Activated effector memory CD4-positive, alpha-beta T cell treated with Interleukin-2 at 50 U/mL for 16 hours (primary cell): ENCODE results near the gene SRSF3.
"Not testable (repeated sequence)": the region's sequence is repeated elsewhere in the genome, so short reads cannot be mapped to it uniquely, and the experiment has no call there.

Experiments used
- DNase-seq: peaks from one replicate; pipeline ENCODE4 v3.0.0-alpha.2; 2020

SRSF3 gene

DNA sequence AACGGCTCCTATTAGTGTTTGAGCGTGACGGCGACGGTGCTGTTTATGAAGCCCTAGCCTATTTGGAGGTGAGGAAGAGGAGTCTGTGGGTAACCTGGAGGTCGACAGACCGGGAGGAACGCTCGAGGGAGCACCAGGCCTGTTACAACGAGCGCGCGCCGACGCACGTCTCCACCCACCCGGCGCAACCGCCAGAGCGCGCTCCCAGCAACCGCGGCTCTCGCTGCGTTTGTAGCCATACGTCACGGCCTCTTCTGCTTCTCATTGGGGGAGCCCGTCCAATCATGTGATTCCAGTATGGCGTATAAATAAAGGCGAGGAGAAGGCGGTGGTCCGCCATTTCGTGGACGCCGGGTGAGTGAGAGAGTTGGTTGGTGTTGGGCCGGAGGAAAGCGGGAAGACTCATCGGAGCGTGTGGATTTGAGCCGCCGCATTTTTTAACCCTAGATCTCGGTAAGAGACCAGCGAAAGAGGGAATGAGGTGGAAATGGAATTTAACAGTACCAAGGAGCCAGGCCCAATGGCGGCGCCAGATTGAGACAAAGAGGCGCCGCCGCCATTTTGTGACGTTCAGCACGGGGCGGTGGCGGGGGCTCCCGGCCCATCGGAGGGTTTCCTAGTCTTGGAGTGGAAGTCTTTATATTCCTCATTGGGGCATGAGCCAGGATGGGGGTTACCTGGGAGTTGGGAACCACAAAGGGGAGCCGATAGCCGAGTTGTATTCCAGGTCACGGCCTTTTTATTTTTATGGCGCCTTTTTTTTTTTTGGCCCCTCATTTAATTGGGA, at the start of gene SRSF3:
Gene SRSF3 (plus strand): TSS at position 334 of the 787 bp plus-strand sequence. CDS start 2,401 bp downstream, outside the sequence.
- peak; percentile 92 for DNase-seq

DNA sequence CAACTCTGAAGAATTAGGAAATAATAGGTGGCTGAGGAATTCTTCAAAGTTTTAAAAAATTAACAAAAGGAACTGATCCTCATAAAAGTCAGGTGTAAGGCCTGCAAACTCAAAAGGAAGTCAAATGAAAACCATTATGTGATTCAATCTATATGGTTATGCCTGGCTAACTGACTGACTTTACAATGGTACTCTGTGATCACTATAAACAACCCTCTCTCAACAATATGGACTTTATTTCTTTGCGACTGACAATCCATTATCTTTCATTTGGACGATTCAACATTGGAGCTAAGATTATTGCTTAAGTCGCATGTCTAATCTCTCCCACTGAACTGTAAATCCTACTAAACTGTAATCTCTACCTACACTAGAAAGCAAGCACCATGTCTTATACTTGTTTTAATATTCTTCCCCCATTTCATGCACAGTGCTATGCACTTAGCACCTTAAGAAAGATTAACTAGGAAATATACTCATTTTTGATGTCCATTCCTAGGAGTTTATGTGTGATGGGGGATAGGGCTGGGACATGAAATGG, 48.3 kb upstream of the SRSF3 start:
- DNase-seq = no peak

- peak; percentile 4 for DNase-seq
These were observed 47.7 kb upstream of the SRSF3 start for GRCh38 chr6:36546308-36546919.

GRCh38 chr6:36546920-36547645, 47.1 kb upstream of the SRSF3 start, which contains the start of gene STK38:
TSS of gene STK38 (minus strand) at chr6:36547479. CDS start at chr6:36540202, 7,277 bp downstream.
- peak; percentile 93 for DNase-seq

- DNase-seq = peak; percentile 2
These were observed 46.3 kb upstream of the SRSF3 start for GRCh38 chr6:36547646-36548400.

GRCh38 chr6:36548401-36548743, 45.8 kb upstream of the SRSF3 start:
- no peak for DNase-seq

DNA sequence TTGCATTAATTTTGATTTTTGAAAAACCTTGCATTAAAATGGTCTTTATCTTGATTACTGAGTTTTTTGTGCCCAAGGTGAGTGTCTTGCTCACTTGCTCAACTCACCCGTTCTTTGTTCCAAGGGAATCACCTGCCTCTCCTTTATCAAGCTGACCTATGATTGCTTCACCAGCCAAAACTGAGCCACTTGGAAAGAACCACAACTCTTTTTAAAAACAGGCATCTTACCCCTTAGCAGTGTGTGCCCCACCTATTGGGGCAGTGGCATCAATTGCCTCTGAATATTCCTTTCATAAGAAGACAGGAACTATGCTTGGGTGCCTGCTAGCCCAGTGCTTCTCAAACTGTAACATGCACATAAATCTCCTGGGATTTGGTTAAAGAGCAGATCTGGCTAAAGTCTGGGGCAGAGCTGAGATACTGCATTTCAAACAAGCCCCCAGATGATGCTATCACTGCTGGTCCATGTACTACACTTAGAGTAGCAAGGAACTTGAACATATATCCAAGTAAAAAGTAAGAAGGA, 43.6 kb upstream of the SRSF3 start:
- no peak for DNase-seq

DNA sequence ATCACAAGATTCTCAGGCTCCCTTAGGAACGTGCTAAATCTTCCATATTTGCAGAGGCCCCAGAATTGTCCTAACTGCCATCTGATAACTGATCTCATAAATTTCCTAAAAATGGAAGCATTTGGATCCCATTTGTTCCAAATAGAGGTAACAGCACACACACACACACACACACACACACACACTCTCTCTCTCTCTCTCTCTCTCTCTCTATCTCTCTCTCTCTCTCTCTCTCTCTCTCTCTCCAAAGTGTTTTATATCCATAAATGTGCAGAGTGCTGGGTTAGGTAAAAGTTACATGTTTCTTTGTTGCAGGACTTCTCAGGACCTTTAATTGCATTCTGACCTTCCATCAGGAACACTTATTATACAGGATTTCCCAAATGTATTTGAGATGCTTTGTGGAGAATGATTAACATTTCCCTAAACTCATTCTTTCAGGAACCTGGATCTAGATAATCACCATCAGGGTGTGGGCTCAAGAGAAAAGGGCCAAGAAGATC, 38.4 kb upstream of the SRSF3 start:
- DNase-seq = no peak

DNA sequence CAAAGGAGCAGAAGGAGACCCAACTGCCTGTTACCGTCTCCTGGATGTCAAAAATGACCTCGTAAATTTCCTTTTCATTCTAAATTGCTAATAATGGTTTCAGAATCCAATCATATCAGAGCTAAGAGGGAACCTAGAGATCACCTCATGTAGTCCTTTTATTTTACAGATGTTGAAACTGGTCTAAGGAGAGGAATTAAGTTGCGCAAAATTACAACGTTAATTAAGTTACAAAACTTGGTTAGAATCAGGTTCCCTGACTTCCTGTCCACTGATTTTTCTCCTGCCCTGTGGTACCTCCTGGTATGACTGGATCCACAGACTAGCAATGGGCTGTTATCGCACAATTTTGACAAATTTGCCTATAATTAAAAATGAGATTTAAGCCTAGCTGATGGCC, 37.9 kb upstream of the SRSF3 start:
- DNase-seq = no peak

- DNase-seq = no peak
These were observed 35.0 kb upstream of the SRSF3 start for GRCh38 chr6:36559011-36559793.

GRCh38 chr6:36560822-36561221, 33.3 kb upstream of the SRSF3 start:
- DNase-seq = no peak

- no peak for DNase-seq
These were observed 30.8 kb upstream of the SRSF3 start for GRCh38 chr6:36563237-36563927.

DNA sequence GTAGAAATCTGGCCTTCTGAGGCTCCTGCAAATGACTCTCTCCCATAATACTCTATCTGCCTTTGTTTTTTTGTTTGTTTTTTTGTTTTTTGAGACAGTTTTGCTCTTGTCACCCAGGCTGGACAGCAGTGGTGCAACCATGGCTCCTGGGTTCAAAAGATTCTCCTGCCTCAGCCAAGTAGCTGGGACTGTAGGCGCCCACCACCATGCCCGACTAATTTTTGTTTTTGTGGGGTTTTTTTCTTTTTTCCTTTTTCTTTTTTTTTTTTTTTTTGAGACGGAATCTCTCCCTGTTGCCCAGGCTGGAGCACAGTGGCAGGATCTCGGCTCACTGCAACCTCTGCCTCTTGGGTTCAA, 30.3 kb upstream of the SRSF3 start:
- no peak for DNase-seq

GRCh38 chr6:36566418-36566905, 27.7 kb upstream of the SRSF3 start:
- no peak for DNase-seq

- no peak for DNase-seq
These were observed 23.9 kb upstream of the SRSF3 start for GRCh38 chr6:36570264-36570663.

- DNase-seq = no peak
These were observed 22.8 kb upstream of the SRSF3 start for GRCh38 chr6:36571122-36572043.

DNA sequence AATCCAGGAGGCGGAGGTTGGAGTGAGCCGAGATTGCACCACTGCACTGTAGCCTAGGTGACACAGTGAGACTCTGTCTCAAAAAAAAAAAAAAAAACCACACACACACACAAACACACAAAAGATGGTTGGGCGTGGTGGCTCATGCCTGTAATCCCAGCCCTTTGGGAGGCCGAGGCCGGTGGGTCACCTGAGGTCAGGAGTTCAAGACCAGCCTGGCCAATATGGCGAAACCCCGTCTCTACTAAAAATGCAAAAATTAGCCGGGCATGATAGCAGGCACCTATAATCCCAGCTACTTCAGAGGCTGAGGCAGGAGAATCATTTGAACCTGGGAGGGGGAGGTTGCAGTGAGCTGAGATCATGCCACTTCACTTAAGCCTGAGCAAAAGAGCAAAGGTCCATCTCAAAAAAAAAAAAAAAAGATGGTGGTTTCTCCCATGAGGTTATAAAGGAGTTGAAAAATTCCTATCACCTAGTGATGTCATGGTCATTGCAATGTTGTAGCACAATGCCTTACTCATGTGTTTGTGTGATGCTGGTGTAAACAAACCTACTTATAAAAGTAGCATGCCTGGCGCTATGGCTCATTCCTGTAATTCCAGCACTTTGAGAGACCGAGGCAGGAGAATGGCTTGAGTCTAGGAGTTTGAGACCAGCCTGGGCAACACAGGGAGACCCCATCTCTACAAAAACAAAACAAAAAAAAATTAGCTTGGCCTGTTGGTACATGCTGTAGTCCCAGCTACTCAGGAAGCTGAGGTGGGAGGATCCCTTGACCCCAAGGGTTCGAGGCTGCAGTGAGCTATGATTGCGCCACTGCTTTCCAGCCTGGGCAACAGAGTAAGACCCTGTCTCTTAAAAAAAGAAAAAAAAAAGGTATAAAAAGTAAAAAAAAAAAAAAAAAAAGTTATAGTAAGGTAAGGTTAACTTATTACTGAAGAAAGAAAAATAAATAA, 21.5 kb upstream of the SRSF3 start:
- DNase-seq = not testable (repeated sequence)

DNA sequence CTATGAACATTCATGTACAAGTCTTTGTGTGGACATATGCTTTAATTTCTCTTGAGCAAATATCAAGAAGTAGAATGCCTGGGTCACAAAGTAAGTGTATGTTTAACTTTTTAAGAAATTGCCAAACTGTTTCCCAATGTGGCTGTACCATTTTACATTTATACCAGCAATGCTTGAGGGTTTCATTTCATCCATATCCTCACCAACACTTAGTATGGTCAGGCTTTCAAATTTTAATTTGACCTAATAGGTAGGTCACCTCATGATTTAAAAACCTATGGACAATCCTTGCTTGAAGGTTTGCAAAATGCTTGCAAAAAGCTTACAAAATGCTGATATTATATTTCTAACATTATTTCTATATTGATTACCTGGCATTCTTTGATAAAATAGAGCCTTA, 19.5 kb upstream of the SRSF3 start:
- DNase-seq = no peak
